Trophoblast cell (in vitro differentiated cells and primary cell): ENCODE results near the gene CACNB3.

Experiments
- DNase-seq, 2 donors: peaks; one replicate each; pipeline ENCODE4 v3.0.0-alpha.2; 2016
- H2AFZ ChIP-seq: 2 replicates; pipeline ENCODE4 v1.6.1; 2013; ENCODE audit warnings: low read length, moderate library complexity, mild to moderate bottlenecking; ENCODE audit not compliant: insufficient read depth, poor library complexity
- H2AK5ac ChIP-seq: 2 replicates; pipeline ENCODE4 v1.6.1; 2013; ENCODE audit warnings: mild to moderate bottlenecking, low read length
- H2BK120ac ChIP-seq: 2 replicates; pipeline ENCODE4 v1.6.1; 2013; ENCODE audit warnings: low read length, mild to moderate bottlenecking, moderate library complexity; ENCODE audit not compliant: insufficient read depth, poor library complexity
- H2BK12ac ChIP-seq: 2 replicates; pipeline ENCODE4 v1.6.1; 2013; ENCODE audit warnings: mild to moderate bottlenecking, low read length, moderate library complexity
- H2BK5ac ChIP-seq: 2 replicates; pipeline ENCODE4 v1.6.1; 2013; ENCODE audit warnings: low read length, low read depth, moderate library complexity, mild to moderate bottlenecking; ENCODE audit not compliant: poor library complexity
- H3K14ac ChIP-seq: 2 replicates; pipeline ENCODE4 v1.6.1; 2013; ENCODE audit warnings: mild to moderate bottlenecking, low read length
- H3K18ac ChIP-seq: 2 replicates; pipeline ENCODE4 v1.6.1; 2013; ENCODE audit warnings: mild to moderate bottlenecking, low read length
- H3K23ac ChIP-seq: 2 replicates; pipeline ENCODE4 v1.6.1; 2013; ENCODE audit warnings: low read length
- H3K27ac ChIP-seq: 2 replicates; pipeline ENCODE4 v1.5.1; 2013; ENCODE audit warnings: low read depth, mild to moderate bottlenecking, inconsistent platforms, low read length, moderate library complexity
- H3K27me3 ChIP-seq: 2 replicates; pipeline ENCODE4 v1.6.1; 2013; ENCODE audit warnings: inconsistent platforms, mild to moderate bottlenecking, low read length, moderate library complexity; ENCODE audit not compliant: insufficient read depth
- H3K36me3 ChIP-seq, 2 experiments: 1 replicate in 1 of 2; 2 replicates in 1 of 2; pipeline ENCODE4 v1.6.1; 2013; ENCODE audit warnings: low read length in 2 of 2, mild to moderate bottlenecking in 2 of 2, moderate library complexity in 1 of 2; ENCODE audit not compliant: insufficient read depth in 2 of 2, control insufficient read depth in 1 of 2
- H3K4ac ChIP-seq: 2 replicates; pipeline ENCODE4 v1.6.1; 2013; ENCODE audit warnings: low read depth, mild to moderate bottlenecking, low read length, moderate library complexity
- H3K4me1 ChIP-seq, 2 experiments: 1 replicate in 1 of 2; 2 replicates in 1 of 2; pipeline ENCODE4 v1.6.1; 2013; ENCODE audit warnings: low read length in 2 of 2, mild to moderate bottlenecking in 2 of 2, moderate library complexity in 1 of 2; ENCODE audit not compliant: insufficient read depth in 2 of 2, control insufficient read depth in 1 of 2
- H3K4me2 ChIP-seq: 2 replicates; pipeline ENCODE4 v1.6.1; 2013; ENCODE audit warnings: inconsistent platforms, mild to moderate bottlenecking, low read length, moderate library complexity
- H3K4me3 ChIP-seq: 2 replicates; pipeline ENCODE4 v1.5.1; 2013; ENCODE audit warnings: mild to moderate bottlenecking, low read depth, low read length, inconsistent platforms
- H3K79me1 ChIP-seq: one replicate; pipeline ENCODE4 v1.6.1; 2013; ENCODE audit warnings: low read length
- H3K79me2 ChIP-seq: 2 replicates; pipeline ENCODE4 v1.6.1; 2013; ENCODE audit warnings: low read length, mild to moderate bottlenecking; ENCODE audit not compliant: control insufficient read depth, insufficient read depth, poor library complexity
- H3K9ac ChIP-seq: 2 replicates; pipeline ENCODE4 v1.6.1; 2013; ENCODE audit warnings: mild to moderate bottlenecking, low read length
- H3K9me3 ChIP-seq: 2 replicates; pipeline ENCODE4 v1.6.1; 2013; ENCODE audit warnings: low read depth, mild to moderate bottlenecking, control low read depth, inconsistent platforms, low read length; ENCODE audit not compliant: insufficient read depth
- H4K12ac ChIP-seq: 2 replicates; pipeline ENCODE4 v1.6.1; 2013; ENCODE audit warnings: low read depth, mild to moderate bottlenecking, low read length, moderate library complexity
- H4K8ac ChIP-seq: 2 replicates; pipeline ENCODE4 v1.6.1; 2013; ENCODE audit warnings: low read depth, mild to moderate bottlenecking, low read length, moderate library complexity
- H4K91ac ChIP-seq: one replicate; pipeline ENCODE4 v1.6.1; 2013; ENCODE audit warnings: low read depth, mild to moderate bottlenecking, low read length, moderate library complexity
- WGBS: extraction: QIAGEN DNeasy Blood & Tissue Kit; methylation state at CpG from one replicate; pipeline ENCODE4 v1.1.7; 2013; ENCODE audit warnings: missing lambda C conversion rate; ENCODE audit not compliant: insufficient read length, insufficient coverage; ENCODE audit errors: extremely low coverage; 5-methylcytosine and 5-hydroxymethylcytosine counted together

The CACNB3 gene

DNA sequence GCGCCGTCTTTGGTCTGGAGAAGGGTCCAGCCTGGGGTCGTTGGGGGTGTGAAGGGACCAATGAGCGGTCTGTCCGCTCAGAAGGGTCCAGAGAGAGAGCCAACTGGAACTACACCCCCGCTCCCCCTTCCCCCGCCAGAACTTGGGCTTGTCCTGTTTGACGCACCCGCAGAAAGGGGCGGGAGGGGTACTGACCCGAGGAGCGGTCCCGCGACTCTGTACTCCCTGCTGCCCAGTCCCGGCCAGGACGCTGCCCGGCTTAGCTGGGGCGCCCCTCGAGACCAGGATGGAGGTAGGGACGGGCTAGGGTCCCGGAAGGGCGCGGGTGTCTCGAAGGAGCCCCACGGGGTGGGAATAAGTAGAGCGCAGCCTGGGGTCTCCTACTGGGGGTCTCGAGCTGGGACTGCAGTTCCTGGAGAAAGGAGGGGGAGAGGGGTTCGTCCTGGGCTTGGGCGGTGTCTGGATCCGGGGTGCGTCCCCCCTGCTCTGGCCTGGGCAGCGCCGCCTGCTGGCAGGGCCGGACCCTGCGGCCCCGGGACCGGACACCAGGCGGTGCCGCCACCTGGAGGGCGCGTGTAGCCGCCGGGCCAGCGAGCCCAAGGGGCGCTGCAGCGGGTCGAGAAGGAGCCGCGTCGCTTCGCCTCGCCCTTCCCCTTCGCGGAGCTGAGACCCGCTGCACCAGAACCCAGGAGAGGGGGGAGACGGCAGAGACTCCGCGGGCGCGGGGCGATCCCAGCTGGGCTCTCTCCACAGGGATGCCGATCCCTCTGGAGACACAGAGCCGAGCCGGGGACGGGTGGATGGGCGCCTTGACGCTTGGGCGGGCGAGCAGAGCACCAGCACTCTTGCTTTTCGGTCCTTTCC is 3.8 kb upstream of the CACNB3 start:
- peaks cover 18% of the 10 kb centered on the region for H3K79me2 ChIP-seq
- H3K4me2 ChIP-seq, result peak overlapping the region; percentile 80
- H3K9me3 ChIP-seq, result no peaks in the 10 kb centered on the region
- H2BK120ac ChIP-seq, result peak overlapping the region; percentile 87
- H3K23ac ChIP-seq, result no peak overlapping the region
- peak; percentile 58 to 77 for DNase-seq
- peak overlapping the region; percentile 71 for H2BK12ac ChIP-seq
- H3K27ac ChIP-seq, result peak overlapping the region; percentile 85
- peak overlapping the region; percentile 67 for H3K4me3 ChIP-seq
- H3K4me1 ChIP-seq, result peaks cover 18 to 21% of the 10 kb centered on the region in 2 experiments
- peak overlapping the region; percentile 76 for H3K9ac ChIP-seq
- H2BK5ac ChIP-seq, result peak overlapping the region; percentile 84
- H4K91ac ChIP-seq, result peak overlapping the region; percentile 98
- H2AK5ac ChIP-seq, result peak overlapping the region; percentile 85
- no CpG with 5 or more reads among the region's 70 CpGs for WGBS
- peak overlapping the region; percentile 88 for H4K12ac ChIP-seq
- H3K4ac ChIP-seq, result peak overlapping the region; percentile 61
- H3K14ac ChIP-seq, result peak overlapping the region; percentile 97
- no peaks in the 10 kb centered on the region for H3K27me3 ChIP-seq
- peak overlapping the region; percentile 89 for H2AFZ ChIP-seq
- no peaks in the 10 kb centered on the region for H3K36me3 ChIP-seq
- peak overlapping the region; percentile 98 for H3K18ac ChIP-seq
- H4K8ac ChIP-seq, result peak overlapping the region; percentile 96
- H3K79me1 ChIP-seq, result peaks cover 33% of the 10 kb centered on the region

- Histone ChIP-seq H4K91ac (peak overlapping the region; percentile 75), H3K79me2 (peaks cover 18% of the 10 kb centered on the region), H3K9me3 (peaks cover 1% of the 10 kb centered on the region), H3K4ac (peak overlapping the region; percentile 61), H3K27ac (peak overlapping the region; percentile 85), H3K9ac (peak overlapping the region; percentile 76), H2BK120ac (peak overlapping the region; percentile 87), H3K23ac (no peak overlapping the region), H2AK5ac (peak overlapping the region; percentile 66), H3K18ac (peak overlapping the region; percentile 88), H3K36me3 (no peaks in the 10 kb centered on the region), H3K79me1 (peaks cover 33% of the 10 kb centered on the region), H4K8ac (peak overlapping the region; percentile 96), H2BK5ac (peak overlapping the region; percentile 84), H3K4me1 (peaks cover 22% of the 10 kb centered on the region in 2 experiments), H2AFZ (peak overlapping the region; percentile 89), H3K27me3 (no peaks in the 10 kb centered on the region), H3K14ac (peak overlapping the region; percentile 77), H3K4me2 (peak overlapping the region; percentile 80), H2BK12ac (peak overlapping the region; percentile 11), H3K4me3 (peak overlapping the region; percentile 67), H4K12ac (peak overlapping the region; percentile 88)
- WGBS, result no CpG with 5 or more reads among the region's 54 CpGs
- peak; percentile 65 to 74 for DNase-seq
Measured at GRCh38 chr12:48815126-48816110, 2.9 kb upstream of the CACNB3 start.

DNA sequence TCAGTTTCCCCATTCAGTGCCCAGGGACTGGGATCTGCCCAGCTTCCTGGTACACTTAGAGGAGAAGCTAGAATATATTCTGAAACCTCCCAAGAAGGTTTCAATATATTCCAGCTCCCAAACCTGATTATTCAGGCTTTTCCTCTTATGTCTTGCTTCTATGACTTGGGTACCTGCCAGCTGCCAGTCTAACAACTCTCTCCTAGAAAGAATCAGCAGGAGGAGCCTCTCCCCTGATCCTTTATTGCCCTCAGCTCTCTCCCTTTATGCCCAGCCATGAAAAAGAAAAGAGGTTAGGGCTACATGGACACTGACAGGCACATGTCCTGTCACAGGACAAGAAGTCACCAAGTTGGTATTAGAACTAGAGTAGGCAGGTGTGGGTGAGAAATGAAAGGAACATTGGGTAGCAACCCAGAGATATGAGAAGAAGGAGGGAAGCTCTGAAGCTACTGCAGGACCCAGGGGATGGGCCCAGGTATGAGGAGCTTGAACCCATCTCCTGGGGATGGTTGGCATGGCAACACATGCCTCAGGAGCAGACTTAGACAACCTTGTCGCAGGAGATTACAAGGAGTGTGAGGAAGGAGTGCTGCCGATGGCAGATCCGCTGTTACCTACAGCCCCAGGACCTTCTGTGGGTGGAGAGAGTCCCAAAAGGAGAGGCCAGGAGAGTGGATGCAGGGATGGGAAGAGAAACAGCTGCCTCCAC is 2.0 kb upstream of the CACNB3 start:
- no peak for DNase-seq
- Histone ChIP-seq H3K4me3 (no peak overlapping the region), H4K91ac (no peak overlapping the region), H2BK120ac (no peak overlapping the region), H3K14ac (no peak overlapping the region), H3K23ac (no peak overlapping the region), H3K4ac (no peak overlapping the region), H3K79me1 (peaks cover 33% of the 10 kb centered on the region), H4K8ac (no peak overlapping the region), H3K27me3 (no peaks in the 10 kb centered on the region), H3K36me3 (no peaks in the 10 kb centered on the region), H2BK5ac (no peak overlapping the region), H3K27ac (no peak overlapping the region), H3K79me2 (peaks cover 18% of the 10 kb centered on the region), H4K12ac (no peak overlapping the region), H2AFZ (no peak overlapping the region), H3K18ac (no peak overlapping the region), H3K9me3 (peaks cover 2% of the 10 kb centered on the region), H3K4me2 (peak overlapping the region; percentile 80), H3K4me1 (peaks cover 19% of the 10 kb centered on the region in 2 experiments), H2AK5ac (no peak overlapping the region), H2BK12ac (no peak overlapping the region), H3K9ac (no peak overlapping the region)
- no CpG with 5 or more reads among the region's 3 CpGs for WGBS
